Fibroblast of the aortic adventitia (primary cell): Measurements from ENCODE around the gene INSYN2B. TPM values are rescaled to one million over a fixed set of nuclear protein-coding genes. Genes with fewer than 3 reads are reported as not detected.

Experiments used
- DNase-seq: peaks from one replicate; pipeline ENCODE4 v3.0.0-alpha.2; 2010; ENCODE audit warnings: low read depth
- H3K4me3 ChIP-seq: 2 replicates; pipeline ENCODE4 v1.5.1; 2011; ENCODE audit warnings: low read depth, mild to moderate bottlenecking, control low read depth, low read length, moderate library complexity
- total RNA-seq: library from RNA; depleted of rRNA; stranded (reverse); fragments of >200 nt; gene quantifications from 2 replicates; pipeline ENCODE4 v1.2.3, GENCODE V29; 2012; ENCODE audit warnings: low replicate concordance
- TF ChIP-seq, protein P1 (sequence below): IDR thresholded peaks from 2 replicates; pipeline ENCODE4 v1.5.1; 2011; ENCODE audit warnings: mild to moderate bottlenecking, low read length, control low read depth, inconsistent platforms; ENCODE audit not compliant: insufficient read depth

INSYN2B gene
- total RNA-seq, 1 donor = 19.7 TPM

DNA sequence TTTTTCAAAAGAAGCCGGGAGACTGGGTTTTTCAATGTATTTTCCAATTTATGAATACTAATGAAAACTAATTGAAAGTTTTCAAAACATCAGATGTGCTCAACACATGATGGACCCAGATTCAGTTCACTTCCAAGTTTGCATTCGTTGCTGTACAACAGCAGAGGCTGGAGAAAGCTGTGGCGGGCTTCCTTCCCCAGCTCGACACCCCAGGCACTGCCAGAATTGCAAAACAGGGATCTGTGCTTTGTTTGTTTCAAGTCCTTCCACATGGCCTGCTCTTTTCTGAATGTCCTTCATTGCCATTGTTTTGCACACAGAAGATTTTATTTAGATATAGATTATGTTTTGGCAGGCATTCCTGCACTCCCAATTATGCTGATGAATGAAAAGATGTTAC is 30.3 kb upstream of the INSYN2B start:
- TF ChIP-seq, protein P1, sequence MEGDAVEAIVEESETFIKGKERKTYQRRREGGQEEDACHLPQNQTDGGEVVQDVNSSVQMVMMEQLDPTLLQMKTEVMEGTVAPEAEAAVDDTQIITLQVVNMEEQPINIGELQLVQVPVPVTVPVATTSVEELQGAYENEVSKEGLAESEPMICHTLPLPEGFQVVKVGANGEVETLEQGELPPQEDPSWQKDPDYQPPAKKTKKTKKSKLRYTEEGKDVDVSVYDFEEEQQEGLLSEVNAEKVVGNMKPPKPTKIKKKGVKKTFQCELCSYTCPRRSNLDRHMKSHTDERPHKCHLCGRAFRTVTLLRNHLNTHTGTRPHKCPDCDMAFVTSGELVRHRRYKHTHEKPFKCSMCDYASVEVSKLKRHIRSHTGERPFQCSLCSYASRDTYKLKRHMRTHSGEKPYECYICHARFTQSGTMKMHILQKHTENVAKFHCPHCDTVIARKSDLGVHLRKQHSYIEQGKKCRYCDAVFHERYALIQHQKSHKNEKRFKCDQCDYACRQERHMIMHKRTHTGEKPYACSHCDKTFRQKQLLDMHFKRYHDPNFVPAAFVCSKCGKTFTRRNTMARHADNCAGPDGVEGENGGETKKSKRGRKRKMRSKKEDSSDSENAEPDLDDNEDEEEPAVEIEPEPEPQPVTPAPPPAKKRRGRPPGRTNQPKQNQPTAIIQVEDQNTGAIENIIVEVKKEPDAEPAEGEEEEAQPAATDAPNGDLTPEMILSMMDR = no peak
- no peak for DNase-seq
- H3K4me3 ChIP-seq = no peak overlapping the region

DNA sequence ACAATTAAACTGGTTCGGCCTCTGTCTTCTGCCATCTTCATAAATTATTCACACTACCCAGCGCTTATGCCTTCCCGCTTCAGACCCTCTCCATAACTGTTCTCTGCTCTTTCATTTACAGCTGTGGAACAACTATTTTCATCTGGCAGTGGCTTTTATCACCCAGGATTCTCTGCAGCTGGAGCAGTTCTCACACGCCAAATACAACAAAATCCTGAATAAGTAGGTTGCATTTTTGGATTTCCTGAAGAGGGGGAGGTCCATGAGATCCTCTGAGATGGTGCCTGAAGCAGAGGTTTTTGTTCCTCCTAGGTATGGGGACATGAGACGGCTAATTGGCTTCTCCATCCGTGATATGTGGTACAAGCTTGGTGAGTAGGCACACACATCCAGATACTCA is 28.1 kb upstream of the INSYN2B start:
- no peak for DNase-seq
- TF ChIP-seq, protein P1 = no peak
- H3K4me3 ChIP-seq = no peak overlapping the region

DNA sequence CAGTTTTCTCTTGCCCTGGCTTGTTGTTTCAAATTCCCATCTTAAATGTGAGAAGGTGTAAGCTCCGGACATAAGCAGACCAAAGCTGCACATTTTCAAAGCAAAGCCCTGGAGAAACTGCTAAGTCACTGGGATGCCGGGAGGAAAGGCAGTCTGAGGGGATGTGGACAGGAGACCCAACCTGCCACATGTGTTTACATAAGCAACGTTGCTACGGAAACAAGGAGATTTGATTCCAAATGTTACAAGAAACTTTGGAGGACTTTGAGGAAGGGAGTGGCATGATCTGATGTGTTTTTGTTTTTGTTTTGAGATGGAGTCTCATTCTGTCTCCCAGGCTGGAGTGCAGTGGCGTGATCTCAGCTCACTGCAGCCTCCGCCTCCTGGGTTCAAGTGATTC is 25.7 kb upstream of the INSYN2B start:
- no peak for DNase-seq
- H3K4me3 ChIP-seq = no peak overlapping the region
- TF ChIP-seq, protein P1 = no peak

DNA sequence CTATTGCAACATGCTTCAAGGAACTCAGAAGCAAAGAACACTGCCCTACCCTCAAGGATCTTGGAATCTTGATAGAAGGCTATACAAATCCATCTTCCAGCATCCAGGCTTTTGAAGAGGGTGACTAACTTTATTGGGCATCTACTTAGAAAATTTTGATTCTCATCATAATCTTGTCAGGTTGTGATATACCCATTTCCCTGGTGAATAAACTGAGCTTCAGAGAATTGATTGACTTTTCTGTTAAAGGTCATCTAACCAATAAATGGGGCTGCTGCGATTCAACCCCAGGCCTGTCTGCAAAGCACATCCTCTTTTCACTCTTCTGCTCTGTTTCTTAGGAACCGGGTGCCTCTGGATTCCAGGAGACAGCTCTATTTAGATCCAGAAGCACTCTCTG is 19.9 kb upstream of the INSYN2B start:
- TF ChIP-seq, protein P1 = no peak
- DNase-seq = no peak
- no peak overlapping the region for H3K4me3 ChIP-seq

DNA sequence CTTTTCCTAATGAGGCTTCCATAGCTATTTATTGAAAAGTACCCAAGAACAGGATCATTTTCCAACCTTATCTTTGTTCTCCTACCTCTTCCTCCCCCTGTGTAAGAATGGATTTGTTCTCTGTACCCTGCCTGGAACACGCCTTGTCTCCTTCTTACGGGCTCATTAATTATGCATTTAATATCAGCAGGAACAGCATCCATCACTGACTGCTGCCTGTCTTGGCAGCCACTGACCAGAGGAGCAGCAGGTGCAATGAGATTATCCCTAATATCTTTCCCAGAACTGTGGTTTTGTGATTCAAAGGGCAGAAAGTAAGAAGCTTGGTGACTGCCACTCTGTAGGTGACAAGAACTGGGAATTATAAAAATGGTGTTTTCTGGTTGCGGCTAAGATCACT is 19.3 kb upstream of the INSYN2B start:
- TF ChIP-seq, protein P1 = no peak
- H3K4me3 ChIP-seq = no peak overlapping the region
- no peak for DNase-seq

DNA sequence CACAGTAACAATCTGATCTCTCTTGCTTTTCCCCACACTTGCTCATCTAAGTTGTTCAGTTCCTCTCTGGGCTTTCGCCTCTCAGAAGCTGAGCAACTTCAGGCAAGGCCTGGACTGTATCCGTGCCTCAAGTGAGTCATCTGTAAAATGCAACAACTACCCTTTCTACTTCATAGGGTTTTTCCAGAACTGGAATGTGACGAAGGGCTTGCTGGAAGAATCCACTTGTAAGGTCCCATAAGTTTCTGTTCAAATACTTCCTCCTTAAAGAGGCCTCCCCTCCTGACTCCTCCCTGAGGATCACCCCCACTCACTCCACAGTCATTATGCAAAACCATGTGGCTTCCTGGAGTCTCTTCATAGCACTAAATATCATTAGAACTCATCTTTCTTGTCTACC is 17.5 kb upstream of the INSYN2B start:
- TF ChIP-seq, protein P1 = no peak
- H3K4me3 ChIP-seq = no peak overlapping the region
- no peak for DNase-seq

DNA sequence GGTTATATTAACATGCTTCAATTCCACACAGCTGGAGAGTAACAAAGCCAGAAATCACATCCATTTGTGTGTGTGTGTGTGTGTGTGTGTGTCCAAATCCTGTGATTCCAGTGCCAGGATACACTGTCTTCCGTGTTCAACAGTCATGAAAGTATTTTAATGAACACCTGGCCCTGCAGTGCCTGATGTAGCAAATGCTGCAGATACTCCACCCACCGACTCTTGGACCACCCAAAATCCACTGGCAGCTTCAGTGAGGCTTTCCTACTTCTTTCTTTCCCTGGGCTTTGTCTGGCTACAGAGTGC is 13.1 kb upstream of the INSYN2B start:
- TF ChIP-seq, protein P1 = no peak
- no peak overlapping the region for H3K4me3 ChIP-seq
- no peak for DNase-seq
